GM18858 (cell line): ENCODE results near the gene TMEM45A.
"Not testable (repeated sequence)": the region's sequence is repeated elsewhere in the genome, so short reads cannot be mapped to it uniquely, and the experiment has no call there.

Experiments
- ATAC-seq: cut with Tn5 transposase; IDR thresholded peaks from one replicate; pipeline ENCODE4 v1.9.1; 2021; ENCODE audit not compliant: unreplicated experiment

Gene TMEM45A

DNA sequence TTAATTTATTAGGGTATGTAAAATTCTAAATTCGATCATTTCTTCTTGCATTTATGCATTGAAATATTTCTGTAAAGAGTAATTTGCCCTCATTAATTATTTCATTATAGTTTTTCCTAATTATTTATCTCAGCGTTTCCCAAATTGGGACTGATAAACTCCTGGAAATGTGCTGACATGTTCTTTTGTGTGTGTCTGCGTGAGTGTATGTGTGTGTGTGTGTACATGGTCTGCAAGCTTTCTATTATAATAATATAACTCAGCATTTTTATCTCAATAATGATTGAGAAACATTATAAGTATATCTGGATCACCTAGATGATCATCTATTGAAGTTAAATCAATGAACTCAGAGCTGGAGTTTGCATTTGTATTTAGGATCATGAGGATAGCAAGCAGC is 38.7 kb downstream of the TMEM45A start:
- no peak for ATAC-seq

DNA sequence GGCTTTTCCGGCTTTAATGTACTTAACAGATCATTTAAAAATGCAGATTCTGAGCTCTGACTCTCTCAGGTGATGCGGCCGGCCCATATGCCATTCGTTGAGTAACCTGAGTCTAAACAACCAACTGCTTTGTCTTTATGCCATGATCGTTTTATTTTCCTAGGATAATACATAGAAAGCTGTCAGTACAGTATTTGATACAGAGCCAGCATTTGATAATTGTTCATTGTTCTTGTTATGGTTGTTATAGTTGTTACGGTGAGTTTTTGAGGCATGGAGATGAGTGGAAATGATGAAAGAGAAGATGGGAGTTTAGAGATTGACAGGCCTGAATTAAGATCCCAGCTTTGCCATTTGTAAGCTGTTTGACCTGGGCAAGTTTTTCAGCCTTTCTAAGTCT is 40.0 kb downstream of the TMEM45A start:
- ATAC-seq, result no peak

DNA sequence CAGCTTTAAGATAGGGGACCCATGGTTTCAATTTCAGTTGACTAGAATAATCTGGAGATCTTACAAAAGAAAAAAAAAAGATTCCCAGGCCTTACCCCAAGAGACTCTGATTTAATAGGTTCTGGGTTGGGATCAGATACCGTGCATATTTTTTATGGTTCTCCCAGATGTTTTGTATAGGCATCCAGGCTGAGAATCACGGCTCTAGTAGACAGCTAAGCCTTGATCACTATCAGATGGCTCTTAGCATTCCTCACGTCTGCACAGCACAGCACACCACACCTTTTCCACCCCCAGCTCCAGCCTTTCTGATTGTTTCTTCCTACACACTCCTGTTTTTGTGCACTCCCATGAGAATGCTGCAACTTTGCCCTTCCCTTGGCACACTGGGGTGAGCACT is 40.8 kb downstream of the TMEM45A start:
- ATAC-seq, result no peak

DNA sequence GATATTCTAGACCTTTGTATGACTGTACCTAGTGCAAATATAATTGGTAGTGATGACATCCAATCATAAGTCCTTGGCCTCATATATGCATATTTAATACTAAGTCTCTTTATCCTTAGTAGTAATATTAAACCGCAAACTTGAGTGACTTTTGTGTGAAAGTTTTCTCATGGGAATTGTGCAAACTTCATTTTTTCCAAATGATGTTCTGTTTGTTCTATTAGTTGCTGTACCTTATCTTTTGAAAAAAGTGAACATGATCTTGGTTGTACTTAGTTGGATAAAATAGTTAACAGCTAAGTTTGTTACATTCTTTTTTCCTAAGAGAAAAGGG is 43.2 kb downstream of the TMEM45A start:
- no peak for ATAC-seq

DNA sequence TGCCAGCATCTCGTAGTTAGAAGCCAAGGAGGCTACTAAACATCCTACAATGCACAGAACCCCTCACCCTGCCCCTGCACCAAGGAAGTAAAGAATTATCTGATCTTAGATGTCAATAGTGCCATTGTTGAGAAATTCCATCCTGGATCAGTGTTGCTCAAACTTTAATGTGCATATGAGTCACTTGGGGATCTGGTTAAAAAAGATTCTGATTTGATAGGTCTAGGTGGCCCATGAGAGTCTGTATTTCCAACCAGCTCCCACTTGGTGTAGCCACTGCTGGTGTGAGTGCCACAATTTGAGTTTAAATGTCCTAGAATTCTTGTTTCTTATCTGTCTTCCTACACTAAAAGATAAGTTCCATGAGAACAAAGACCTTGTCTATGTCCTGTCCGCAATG is 43.7 kb downstream of the TMEM45A start:
- ATAC-seq, result no peak

DNA sequence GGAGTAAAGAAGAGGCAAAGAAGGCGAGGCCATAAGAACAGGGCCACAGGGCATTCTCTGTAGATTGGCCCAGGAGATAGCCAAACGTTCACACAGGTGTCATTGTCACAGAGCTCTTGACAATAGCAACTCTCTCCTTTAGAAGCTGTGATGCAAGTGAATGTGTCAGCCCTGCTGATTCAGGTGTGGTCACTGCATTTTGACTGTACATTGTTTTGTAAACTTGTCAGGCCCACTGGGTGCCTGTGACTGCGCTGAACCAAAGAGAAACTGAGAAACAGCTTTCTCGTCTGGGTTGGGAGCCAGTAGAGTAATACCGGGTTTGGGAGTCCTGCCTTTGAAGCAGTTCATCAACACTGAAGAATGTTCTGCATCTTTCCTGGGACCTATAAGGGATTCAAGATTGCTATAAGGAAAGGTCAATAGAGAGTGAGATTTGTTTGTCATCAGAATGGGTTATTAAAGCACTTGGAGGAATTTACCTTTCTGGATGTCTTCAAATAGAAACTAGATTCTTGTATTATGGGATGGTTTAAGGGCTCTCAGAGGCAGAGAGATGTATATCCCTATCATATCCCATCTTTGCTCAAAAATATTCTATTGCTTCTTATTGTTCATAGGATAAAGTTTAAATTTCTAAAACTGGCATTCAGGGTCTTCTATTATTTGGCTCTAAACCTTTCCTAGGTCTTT is 45.4 kb downstream of the TMEM45A start:
- no peak for ATAC-seq

DNA sequence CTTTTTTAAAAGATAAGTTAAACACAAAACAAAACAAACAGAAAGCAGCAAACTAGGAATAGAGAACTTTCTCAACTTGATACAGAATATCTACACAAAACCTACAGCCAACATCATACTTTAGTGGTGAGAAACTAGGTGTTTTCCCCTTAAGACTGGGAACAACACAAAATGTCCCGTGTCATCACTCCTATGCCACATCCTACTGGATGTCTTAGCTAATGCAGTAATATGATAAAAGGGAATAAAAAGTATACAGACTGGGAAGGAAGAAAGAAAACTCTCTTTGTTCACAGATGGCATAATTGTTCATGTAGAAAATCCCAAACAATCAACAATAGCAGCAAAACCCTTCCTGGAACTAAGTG is 45.9 kb downstream of the TMEM45A start:
- no peak for ATAC-seq

DNA sequence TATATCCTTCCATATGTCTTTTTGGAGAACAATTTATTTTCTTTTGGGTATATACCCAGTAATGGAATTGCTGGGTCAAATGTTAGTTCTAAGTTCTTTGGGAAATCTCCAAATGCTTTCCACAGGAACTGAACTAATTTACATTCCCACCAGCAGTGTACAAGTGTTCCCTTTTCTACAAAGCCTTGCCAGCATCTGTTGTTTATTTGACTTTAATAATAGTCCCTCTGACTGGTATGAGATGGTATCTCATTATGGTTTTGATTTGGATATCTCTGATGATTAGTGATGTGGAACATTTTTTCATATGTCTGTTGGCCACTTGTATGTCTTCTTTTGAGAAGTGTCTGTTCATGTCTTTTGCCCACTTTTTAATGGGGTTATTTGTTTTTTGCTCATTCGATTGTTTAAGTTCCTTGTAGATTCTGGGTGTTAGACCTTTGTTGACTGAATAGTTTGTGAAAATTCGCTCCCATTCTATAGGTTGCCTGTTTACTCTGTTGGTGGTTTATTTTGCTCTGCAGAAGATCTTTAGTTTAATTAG is 48.4 kb downstream of the TMEM45A start:
- no peak for ATAC-seq

DNA sequence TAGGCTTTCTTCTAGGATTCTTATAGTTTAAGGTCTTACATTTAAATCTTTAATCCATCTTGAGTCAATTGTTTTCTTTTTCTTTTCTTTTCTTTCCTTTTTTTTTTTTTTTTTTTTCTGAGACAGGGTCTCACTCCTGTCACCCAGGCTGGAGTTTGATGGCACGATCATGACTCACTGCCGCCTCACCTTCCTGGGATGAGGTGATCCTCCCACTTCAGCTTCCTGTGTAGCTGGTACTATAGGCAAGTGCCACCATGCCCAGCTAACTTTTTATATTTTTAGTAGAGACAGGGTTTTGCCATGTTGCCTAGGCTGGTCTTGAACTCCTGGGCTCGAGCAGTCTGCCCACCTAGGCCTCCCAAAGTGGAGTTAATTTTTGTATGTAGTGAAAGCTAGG is 49.0 kb downstream of the TMEM45A start:
- not testable (repeated sequence) for ATAC-seq

DNA sequence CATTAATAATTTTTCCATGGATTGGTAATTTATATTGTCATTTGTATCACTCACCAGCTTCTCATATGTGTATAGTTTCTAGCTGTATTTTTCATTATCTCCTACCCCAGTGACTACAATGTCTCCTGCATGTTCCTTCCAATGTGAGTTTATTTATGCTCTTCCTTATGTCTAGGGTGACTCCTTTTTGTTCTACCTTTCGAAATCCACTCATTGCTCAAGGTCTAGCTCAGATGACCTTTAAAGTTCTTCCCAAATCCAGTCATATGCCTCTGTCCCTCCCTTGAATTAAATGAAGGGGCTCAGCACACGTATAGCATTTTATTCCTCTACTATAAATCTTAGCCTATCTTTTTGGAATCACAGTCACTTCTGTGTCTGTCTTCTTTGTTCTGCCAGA is 53.0 kb downstream of the TMEM45A start:
- no peak for ATAC-seq

DNA sequence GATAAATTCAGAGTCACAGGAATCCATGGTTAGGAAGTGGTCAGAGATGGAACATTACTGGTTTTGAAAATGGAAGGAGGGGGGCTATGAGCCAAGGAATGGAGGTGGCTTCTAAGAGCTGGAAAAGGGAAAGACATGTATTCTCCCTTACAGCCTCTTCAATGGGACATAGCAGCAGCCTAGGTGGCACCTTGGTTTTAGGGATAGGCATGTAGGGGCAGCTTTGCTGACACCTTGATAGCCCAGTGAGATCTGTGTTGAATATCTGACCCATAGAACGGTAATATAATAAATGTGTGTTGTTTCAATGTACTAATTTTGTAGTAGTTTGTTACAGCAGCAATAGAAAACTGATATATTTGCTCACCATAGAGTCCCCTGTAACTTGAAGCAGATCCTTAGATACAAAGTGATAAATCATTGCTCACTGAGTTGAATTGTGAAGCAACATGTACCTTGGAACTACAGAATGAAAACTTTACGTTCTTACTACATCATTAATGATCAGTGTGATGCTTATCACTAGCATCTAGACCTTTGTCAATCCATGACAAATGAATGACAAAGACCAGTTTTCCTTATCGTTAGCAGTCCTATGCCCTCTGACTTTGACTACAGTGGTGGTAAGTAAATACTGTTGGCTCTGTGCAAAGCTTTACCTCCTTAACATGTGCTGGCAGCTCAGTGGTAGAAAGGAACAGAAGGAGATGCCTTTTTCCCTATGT is 53.8 kb downstream of the TMEM45A start:
- no peak for ATAC-seq

DNA sequence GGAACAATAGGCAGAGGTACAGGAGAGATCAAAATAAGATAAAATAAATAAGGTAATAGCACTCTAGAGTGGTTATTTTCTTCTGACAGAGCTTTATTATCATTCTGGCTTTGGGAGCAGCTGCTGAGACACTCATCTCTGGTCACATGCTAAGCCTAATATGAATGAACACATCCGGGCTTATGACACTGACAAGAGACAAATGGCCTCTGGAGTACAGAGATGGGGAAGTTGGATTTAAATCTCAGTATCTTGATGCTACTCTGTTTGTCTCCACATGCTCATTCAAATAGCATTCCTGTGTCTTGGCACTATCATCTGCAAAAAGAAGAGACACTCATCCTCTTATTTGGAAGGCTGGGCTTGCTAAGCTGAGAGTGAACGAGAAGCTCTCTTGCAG is 55.6 kb downstream of the TMEM45A start:
- no peak for ATAC-seq

DNA sequence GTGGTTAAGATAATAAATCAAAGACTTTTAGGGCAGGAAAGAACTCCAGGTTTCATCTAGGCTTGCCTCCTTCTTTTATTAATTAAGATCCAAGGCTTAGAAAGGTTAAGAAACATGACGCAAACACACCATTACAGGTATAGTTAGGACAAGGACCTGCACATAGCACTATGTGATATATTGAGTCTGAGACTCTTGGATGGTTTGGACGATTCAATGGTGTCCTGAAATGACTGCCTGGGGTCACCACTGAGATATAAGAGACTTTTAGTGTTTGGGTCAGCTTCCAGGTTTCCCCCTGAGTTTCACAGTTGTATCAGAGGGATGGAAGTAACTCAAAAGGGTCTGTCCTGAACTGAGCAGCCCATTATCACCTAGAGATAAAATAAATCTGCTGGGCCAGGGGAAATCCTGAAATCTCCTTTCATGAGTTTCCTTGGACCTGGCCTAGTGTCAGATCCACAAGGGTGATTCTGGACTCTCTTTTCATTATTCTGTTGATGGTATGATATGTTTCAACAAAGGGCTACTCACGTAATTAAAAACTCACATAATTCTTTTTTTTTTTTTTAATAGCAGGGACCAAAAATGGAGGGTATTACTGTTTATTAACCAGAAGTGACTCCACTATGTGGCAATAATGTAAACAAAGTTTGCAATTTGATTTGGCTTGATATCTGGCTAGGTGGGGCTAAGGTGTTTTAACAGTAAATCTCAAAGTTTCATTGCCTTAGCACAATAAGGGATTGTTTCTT is 61.4 kb downstream of the TMEM45A start:
- ATAC-seq, result no peak

DNA sequence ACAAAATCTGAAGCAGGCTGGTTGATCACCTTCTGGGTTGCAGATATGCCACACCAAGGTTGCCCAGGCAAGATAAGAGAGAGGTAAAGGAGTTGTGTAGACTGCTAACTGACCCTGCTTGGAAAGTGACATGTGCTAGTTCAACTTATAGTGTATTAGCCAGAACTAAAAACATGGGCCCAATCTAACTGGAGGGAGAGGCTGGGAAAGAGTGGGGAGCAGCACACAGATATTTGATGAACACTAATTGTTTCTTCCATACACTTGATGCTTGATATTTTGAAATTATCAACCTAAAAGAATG is 61.9 kb downstream of the TMEM45A start:
- no peak for ATAC-seq

DNA sequence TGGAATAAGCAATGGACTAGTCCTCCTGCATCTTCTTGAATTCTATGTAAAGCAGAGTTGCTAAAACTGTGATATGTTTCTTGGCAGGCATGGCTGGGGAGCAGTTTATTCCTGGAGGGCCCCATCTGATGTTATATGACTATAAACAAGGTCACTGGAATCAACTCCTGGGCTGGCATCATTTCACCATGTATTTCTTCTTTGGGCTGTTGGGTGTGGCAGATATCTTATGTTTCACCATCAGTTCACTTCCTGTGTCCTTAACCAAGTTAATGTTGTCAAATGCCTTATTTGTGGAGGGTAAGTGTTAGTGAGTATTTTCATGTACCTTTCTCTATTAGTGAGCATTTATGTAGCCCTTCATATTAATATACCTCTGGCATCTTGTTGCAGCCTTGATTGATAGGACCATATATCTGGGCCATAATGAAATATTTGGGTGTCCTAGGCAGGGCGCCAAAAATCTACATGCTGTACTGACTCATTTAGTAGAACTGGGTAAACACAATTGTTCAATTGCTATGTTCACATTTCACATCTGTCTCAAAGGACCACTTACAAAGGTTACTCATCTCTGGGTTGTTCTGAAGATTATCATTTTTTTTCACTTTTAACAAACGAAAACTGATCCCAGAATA is 64.4 kb downstream of the TMEM45A start:
- no peak for ATAC-seq

DNA sequence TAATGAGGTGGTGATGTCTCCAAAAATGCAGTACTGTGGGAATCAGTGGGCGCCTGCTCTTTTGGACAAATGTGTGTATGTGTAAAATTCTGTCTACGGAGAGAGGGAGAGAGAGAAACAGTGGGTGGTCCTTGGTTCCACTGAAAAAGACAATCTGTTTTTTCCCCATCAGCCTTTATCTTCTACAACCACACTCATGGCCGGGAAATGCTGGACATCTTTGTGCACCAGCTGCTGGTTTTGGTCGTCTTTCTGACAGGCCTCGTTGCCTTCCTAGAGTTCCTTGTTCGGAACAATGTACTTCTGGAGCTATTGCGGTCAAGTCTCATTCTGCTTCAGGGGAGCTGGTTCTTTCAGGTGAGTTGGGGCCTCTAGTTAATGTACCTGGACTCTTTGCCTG is 65.8 kb downstream of the TMEM45A start:
- no peak for ATAC-seq

DNA sequence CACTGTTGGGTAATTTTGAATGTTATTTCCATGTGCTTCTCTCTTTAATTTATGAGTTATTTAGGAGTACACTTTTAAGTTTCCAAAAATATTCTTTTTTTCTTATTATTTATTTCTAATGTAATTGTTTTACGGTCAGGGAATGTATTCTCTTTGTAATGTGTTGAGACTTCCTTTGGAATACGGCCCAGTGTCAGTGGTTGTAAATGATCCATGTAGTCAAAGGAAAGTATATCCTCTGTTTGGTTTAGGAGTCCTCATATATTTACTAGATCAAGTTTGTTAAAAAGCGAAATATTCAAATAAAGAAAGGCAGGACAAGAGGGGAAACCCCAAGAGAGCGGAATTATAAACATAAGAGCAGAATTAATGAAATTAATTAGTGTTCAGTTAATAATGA is 68.0 kb downstream of the TMEM45A start:
- no peak for ATAC-seq

DNA sequence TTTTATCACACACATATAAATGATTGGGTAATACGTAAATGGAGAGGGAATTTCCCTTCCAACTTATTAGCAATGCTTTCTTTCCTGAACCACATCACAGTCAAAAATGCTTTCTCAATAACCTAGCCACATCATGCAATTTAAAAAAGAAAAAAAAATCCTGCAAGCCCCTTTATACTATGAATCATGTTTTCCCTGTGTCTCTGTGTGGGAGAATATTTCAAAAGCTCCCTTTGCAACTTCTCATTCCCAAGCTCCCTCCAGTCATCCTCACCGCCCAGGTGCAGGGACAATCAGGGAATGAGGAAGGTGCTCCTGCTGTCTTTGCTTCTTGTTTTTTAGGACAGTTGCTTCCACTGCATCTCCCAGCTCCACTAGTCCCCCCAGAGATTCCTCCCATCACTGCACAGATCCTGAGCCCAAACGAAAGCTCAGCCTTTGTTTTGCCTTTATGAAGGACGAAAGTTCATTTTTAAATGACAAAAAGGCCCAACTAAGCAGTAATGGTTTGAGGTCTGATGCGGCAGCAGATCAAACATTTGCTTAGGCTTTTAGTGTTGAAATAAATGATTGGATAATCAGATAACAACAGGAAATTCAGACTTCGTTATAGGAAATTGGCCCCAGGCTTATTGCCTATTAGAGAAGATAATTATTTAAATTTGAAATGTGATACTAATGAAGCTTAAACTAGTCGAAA is 69.2 kb downstream of the TMEM45A start:
- no peak for ATAC-seq

DNA sequence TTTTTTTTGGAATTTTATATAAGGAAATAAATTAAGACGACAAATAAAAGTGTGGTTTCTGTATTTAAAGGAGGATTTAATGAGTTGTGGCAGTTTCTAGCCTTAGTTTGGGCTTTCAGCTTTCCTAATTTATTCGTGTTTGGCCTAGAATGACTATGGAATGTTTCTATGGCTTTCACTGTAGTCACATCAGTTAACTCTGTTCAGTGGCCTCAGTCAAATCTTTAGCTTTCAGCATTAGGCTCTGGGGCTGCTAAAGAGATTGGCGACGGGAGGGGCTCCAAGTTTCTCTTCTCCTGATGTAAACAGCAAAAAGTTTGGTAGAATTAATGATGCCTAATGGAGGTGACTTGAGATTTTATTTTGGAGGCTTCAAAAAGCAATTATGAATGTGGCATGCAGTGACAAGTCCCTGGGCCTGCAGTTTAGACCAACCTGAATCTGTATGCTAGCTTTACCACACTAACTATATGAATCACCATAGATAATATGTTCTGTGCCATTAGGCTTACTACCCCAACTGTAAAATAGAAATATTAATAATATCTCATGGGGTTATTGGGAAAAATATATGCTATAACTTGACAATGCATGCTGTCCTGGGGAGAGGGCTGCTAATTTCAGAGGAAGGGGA is 69.9 kb downstream of the TMEM45A start:
- ATAC-seq, result no peak

DNA sequence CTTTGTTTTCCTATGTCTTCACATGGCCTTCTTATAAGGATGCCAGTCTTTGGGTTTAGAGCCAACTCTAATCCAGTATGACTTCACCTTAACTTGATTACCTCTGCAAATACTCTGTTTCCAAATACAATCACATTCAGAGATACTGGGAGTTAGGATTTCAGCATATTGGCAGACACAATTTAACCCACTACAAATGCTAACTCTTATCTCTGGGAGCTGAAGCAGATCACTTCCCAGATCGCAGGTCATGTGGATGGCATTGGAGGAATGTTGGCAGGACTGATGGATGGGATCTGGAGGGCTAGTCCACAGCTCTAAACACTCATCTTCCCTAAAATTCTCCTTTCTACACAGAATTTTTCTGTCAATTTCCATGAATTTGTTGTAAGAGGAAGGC is 70.8 kb downstream of the TMEM45A start:
- ATAC-seq, result no peak
